Superior temporal gyrus (tissue), 1 donor: Measurements from ENCODE around the gene MEF2D.

Source experiments
- DNase-seq: peaks from one replicate; pipeline ENCODE4 v3.0.0-alpha.2; 2016; ENCODE audit errors: extremely low spot score

MEF2D gene

GRCh38 chr1:156470473-156470872 is 30.1 kb downstream of the MEF2D start:
- no peak for DNase-seq

- no peak for DNase-seq
Observed at GRCh38 chr1:156468693-156469345, 31.8 kb downstream of the MEF2D start.

GRCh38 chr1:156467906-156468305 is 32.7 kb downstream of the MEF2D start:
- no peak for DNase-seq

GRCh38 chr1:156467385-156467784 is 33.2 kb downstream of the MEF2D start:
- DNase-seq: no peak

GRCh38 chr1:156465747-156466365 is 34.7 kb downstream of the MEF2D start:
- no peak for DNase-seq

GRCh38 chr1:156464825-156465452 is 35.6 kb downstream of the MEF2D start:
- no peak for DNase-seq

GRCh38 chr1:156464335-156464734 is 36.2 kb downstream of the MEF2D start:
- DNase-seq: no peak

- DNase-seq: no peak
Observed at GRCh38 chr1:156463874-156464273, 36.7 kb downstream of the MEF2D start.

GRCh38 chr1:156462954-156463795 is 37.4 kb downstream of the MEF2D start:
- DNase-seq: no peak

GRCh38 chr1:156461781-156462647 is 38.6 kb downstream of the MEF2D start:
- DNase-seq: no peak

- DNase-seq: no peak
Observed at GRCh38 chr1:156461109-156461508, 39.5 kb downstream of the MEF2D start.

GRCh38 chr1:156460525-156460924 is 40.0 kb downstream of the MEF2D start:
- DNase-seq: no peak

GRCh38 chr1:156458181-156458503 is 42.4 kb downstream of the MEF2D start:
- no peak for DNase-seq

GRCh38 chr1:156456625-156457465 is 43.7 kb downstream of the MEF2D start:
- DNase-seq: peak; percentile 98

GRCh38 chr1:156455362-156455761 is 45.2 kb downstream of the MEF2D start:
- no peak for DNase-seq

GRCh38 chr1:156452907-156453306 is 47.7 kb downstream of the MEF2D start:
- DNase-seq: no peak

- DNase-seq: no peak
Observed at GRCh38 chr1:156451505-156452160, 48.9 kb downstream of the MEF2D start.

GRCh38 chr1:156448134-156448967 is 52.2 kb downstream of the MEF2D start:
- DNase-seq: no peak

GRCh38 chr1:156445789-156446263 is 54.7 kb downstream of the MEF2D start:
- DNase-seq: peak; percentile 92
